ENCODE results near the gene FAM13C.
"Not testable (repeated sequence)": the region's sequence is repeated elsewhere in the genome, so short reads cannot be mapped to it uniquely, and the experiment has no call there.

Gene FAM13C

GRCh38 chr10:59362144-59362958 lies at the start of gene FAM13C:
Gene FAM13C, minus strand, starts transcription at chr10:59362549. Its CDS starts 89 bp downstream, at chr10:59362460.
- DNase-seq, result peak; percentile 53

DNA sequence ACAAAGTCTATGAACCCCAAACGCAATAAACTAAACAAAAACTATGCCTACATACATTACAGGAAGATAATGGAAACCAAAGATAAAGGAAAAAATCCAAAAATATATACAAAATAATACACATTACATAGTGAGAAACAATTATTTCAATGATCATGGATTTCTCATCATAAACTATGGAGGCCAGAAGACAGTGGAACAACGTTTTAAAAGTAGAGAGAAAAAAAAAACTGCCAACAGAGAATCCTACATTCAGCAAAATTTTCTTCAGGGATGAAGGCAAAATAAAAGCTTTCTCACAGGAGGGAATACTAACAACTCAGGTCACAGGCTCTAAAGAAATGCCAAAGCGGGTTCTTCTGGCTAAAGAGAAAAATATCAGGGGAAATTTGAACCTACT lies 42.9 kb upstream of the FAM13C start:
- DNase-seq, result no peak

GRCh38 chr10:59400214-59400613 lies 37.9 kb upstream of the FAM13C start:
- no peak for DNase-seq

- DNase-seq, result not testable (repeated sequence)
These were observed 37.0 kb upstream of the FAM13C start for GRCh38 chr10:59399329-59399728.

- DNase-seq, result no peak
These were observed 35.6 kb upstream of the FAM13C start for GRCh38 chr10:59397961-59398360.

GRCh38 chr10:59395984-59396383 lies 33.6 kb upstream of the FAM13C start:
- DNase-seq, result no peak

- DNase-seq, result no peak
These were observed 31.0 kb upstream of the FAM13C start for GRCh38 chr10:59393349-59393748.

GRCh38 chr10:59391060-59391459 lies 28.7 kb upstream of the FAM13C start:
- no peak for DNase-seq

DNA sequence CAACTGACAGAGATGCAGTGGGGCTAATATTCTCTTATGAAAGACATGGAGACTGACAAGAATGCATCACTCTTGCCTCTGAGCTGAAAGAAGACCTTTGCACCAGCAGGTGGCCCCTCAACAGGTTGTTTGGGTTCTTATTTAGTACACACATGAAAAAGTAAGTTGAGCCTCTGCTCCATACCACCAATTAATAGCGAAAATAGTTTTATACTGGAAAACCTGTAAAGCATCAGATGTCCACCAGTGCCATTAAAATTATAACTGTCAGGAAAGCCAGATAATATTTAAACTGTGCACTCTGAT lies 26.3 kb upstream of the FAM13C start:
- no peak for DNase-seq

DNA sequence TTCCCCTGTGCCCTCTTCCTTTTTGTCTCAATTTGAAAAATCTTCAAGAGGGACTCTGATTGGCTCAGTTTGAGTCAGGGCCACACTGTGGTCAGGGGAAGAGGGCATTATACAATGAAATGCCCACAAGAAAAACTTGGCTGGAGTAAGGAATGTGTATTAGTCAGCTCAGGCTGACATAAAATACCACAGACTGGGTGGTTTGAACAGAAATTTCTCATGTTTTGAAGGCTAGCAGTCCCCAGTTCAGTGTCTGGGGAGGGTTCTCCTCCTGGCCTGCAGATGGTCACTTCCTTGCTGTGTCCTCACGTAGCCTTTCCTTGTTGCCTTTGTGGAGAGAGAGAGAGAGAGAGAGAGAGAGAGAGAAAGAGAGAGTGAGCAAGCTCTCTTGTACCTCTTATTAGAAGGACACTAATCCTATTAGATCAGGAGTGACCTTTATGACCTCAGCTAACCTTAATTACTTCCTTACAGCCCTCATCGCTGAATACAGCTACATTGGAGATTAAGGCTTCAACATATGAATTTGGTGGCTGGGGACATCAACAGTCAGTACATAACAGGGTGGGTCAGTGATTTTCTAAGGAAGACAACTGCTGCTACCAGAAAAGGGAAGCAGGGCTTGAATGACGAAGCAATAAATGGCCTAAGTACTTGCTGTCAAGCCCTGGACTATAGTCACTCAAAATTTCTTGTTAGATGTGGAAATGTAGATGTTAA lies 25.8 kb upstream of the FAM13C start:
- DNase-seq, result no peak

GRCh38 chr10:59384761-59385160 lies 22.4 kb upstream of the FAM13C start:
- DNase-seq, result no peak

GRCh38 chr10:59383908-59384307 lies 21.6 kb upstream of the FAM13C start:
- no peak for DNase-seq

- DNase-seq, result no peak
These were observed 21.1 kb upstream of the FAM13C start for GRCh38 chr10:59383436-59383835.

DNA sequence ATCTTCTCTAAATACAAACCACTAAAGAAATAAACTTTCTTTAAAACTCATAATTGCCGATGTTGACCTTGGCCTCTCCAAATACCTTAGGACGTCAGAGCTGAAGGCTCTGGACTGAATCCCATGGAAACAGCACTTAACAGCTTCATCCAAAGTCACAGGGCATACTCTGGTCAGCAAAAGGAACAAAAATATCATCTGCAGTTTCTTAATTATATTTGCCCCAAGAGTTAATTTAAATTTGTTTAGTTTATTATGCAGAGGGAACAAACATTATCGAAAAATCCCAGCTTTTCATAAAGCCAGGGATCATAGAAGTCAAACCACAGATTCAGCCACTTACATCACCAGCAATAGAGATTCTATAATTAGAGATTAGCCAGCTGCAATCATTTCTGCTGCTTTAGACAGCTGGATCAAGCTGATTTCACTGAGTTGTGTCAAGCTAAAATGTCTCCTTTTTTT lies 20.5 kb upstream of the FAM13C start:
- DNase-seq, result no peak

DNA sequence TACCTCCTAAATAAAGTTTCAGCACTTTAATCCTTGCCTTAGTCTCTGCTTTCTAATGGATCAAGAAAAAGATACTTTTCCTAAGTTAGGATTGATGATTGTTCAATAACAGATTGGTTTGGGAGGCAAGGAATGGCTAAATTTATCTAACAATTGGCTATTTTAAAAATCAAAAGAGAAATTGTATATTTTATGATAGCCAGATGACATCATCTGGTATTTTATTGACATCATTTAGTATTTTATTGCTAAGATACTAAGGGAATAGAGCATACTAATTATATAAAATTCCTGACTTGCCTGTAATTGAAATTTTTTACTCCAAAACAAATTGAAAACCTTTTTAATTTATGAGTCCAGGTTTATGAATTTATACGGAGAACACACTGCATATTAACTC lies 19.3 kb upstream of the FAM13C start:
- no peak for DNase-seq

DNA sequence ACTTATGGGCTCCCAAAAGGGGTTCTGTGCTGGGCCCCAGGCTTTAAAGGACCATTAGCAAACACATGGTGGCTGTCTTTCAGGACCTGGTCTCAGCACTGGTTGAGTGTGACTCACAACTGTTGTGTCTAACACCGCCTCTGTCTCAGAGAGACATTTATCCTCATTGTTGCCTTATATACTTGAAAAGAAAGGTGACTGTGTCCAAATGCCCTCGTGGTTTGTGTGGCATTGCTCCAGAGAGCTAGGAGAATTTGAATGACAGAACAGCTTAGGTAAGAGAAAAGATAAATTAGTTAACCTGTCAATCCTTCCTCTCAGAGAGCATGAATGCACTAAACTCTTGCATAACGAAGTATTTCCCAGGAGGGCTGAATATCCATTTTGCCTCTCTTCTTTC lies 14.5 kb upstream of the FAM13C start:
- DNase-seq, result no peak

DNA sequence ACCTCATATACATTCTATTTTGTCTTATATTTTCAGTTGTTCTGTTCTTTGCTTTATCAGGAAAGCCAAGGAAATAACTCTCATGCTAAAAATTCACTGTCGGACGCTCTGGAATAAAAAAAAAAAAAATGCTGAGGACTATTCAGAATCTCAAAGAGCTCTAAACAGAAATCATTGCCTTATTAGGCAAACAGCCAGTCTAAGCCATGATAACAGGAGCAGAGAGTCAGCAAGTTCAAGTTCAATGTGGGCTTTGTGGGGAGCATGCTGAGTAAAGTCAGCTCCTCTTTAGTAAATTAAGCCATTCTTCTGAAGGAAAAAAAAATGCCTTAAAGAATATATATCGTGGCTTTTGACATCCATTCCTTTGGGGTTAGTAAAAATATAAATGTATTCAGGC lies 13.6 kb upstream of the FAM13C start:
- DNase-seq, result no peak

- no peak for DNase-seq
These were observed 12.6 kb upstream of the FAM13C start for GRCh38 chr10:59374916-59375315.

GRCh38 chr10:59373071-59373470 lies 10.7 kb upstream of the FAM13C start:
- no peak for DNase-seq

- no peak for DNase-seq
These were observed 10.2 kb upstream of the FAM13C start for GRCh38 chr10:59372543-59372942.

DNA sequence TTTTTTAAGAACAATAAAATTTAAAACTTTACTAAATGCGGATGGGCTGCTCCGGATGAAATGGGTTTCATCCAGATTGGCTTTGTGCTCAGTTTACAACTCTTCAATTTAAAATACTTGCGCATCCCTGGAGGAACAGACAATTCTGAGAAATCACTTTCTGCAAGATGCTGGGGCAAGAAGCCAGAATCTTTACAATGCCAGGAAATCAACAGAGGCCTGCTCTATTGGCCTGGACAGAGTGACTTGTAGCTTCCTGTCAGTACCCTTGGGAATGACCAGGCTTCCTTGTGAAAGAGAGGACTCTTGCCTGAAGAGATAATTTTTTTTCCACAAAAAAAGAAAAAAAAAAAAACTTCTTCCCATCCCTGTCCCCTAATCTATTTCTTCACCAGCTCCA lies 3.9 kb upstream of the FAM13C start:
- no peak for DNase-seq

DNA sequence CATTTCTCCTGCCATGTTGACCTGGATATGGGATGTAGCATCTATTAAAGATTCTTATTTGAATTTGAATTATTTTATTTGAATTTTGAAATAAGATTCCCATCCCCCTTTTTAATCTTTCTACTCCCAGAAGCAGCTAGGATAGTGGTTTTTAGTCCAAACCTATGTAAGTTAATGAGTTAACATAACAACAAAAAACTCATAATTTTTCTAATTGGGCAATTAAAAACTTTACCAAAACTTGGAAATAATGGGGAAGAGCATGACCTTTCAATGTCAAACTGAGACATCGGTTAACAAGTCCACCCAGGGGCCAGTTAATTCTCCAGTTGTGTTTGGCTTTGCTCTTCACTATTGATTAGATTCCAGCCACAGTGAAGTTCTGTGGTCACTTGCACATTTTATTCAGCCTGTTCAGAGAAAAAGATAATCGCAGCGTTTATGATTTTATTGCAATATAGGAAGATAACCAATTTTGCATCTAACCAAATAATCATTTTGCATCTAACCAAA lies 1.2 kb upstream of the FAM13C start:
- DNase-seq, result no peak

GRCh38 chr10:59362959-59363381 lies 621 bp upstream of the FAM13C start:
- DNase-seq, result no peak

DNA sequence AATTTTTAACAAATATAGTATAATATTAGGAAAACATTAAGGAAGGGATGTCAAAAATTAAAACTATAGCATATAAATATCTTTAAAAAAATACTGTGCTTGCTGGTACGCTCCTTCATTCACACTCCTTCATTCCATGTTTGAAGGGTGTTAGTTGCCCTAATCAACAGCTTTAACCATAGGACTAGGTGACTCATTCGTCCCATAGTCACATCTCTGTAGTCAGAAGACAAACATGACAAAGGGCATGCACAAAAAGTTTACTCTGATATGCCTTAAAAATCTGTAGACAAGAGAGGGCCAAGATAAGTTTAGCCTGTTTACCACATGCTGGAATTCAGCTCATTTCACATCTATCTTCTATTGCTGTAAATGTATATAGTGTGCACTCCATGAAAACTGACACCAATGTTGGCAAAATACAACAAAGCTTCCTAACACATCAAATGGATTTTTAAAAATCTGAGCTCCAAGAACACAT lies 646 bp downstream of the FAM13C start:
- DNase-seq, result no peak

Measured in activated CD8-positive, alpha-beta memory T cell treated with anti-CD3 and anti-CD28 coated beads, Interleukin-2, amount 50 U/mL, for 48 hours (primary cell).